IPS-15b (cell line): Measurements from ENCODE around the gene FAF1.

ENCODE experiments used
- H3K27me3 ChIP-seq: one replicate; pipeline ENCODE4 v1.6.1; 2013; ENCODE audit warnings: low read length; ENCODE audit not compliant: control insufficient read depth, insufficient read depth
- H3K36me3 ChIP-seq: one replicate; pipeline ENCODE4 v1.6.1; 2013; ENCODE audit warnings: low read length; ENCODE audit not compliant: control insufficient read depth, insufficient read depth
- H3K4me1 ChIP-seq: one replicate; pipeline ENCODE4 v1.6.1; 2013; ENCODE audit warnings: mild to moderate bottlenecking, low read length; ENCODE audit not compliant: control insufficient read depth, insufficient read depth
- H3K4me3 ChIP-seq: one replicate; pipeline ENCODE4 v1.5.1; 2013; ENCODE audit warnings: low read depth, low read length
- H3K9ac ChIP-seq: one replicate; pipeline ENCODE4 v1.6.1; 2013; ENCODE audit warnings: low read depth, mild to moderate bottlenecking, low read length
- H3K9me3 ChIP-seq: one replicate; pipeline ENCODE4 v1.6.1; 2013; ENCODE audit warnings: mild to moderate bottlenecking, low read length; ENCODE audit not compliant: control insufficient read depth, insufficient read depth

The FAF1 gene

DNA sequence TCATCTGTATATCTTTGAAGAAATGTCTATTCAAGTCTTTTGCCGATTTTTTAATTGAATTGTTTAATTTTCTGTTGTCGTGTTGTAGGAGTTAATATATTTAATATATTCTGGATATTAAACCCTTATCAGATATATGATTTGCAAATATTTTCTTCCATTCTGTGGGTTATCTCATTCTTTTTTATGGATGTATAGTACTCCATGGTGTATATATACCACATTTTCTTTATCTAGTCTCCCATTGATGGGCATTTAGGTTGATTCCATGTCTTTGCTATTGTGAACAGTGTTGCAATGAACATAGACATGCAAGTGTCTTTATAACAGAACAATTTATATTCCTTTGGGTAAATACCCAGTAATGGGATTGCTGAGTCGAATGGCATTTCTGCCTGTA is 436.5 kb downstream of the FAF1 start:
- H3K9ac ChIP-seq, result no peak overlapping the region
- no peaks in the 10 kb centered on the region for H3K36me3 ChIP-seq
- H3K4me3 ChIP-seq, result no peak overlapping the region
- H3K9me3 ChIP-seq, result no peaks in the 10 kb centered on the region
- no peaks in the 10 kb centered on the region for H3K27me3 ChIP-seq
- no peaks in the 10 kb centered on the region for H3K4me1 ChIP-seq

DNA sequence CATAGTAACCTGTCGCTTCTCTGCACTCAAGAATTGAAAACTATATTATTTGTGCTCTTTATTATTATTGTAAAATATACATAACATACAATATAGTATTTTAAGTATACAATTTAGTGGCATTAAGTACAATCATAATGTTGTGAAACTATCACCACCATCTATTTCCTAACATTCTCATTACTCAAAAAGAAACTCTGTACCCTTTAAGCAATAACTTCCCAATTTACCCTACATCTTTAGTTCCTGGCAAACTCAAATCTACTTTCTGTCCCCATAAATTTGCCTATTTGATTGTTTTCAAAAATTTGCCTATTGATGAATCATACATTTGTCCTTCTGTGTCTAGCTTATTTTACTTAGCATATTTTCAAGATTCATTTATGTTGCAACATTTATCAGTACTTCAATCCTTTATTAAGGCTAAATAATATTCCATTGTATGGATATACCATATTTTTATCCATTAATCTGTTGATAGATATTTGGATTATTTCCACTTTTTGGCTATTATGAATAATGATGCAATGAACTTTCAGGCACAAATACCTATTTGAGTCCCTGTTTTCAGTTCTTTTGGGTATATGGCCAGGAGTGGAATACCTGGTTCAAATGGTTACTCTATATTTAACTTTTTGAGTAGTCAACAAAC is 437.2 kb downstream of the FAF1 start:
- no peaks in the 10 kb centered on the region for H3K27me3 ChIP-seq
- no peaks in the 10 kb centered on the region for H3K4me1 ChIP-seq
- no peaks in the 10 kb centered on the region for H3K9me3 ChIP-seq
- H3K4me3 ChIP-seq, result no peak overlapping the region
- no peak overlapping the region for H3K9ac ChIP-seq
- no peaks in the 10 kb centered on the region for H3K36me3 ChIP-seq

- no peaks in the 10 kb centered on the region for H3K9me3 ChIP-seq
- no peaks in the 10 kb centered on the region for H3K36me3 ChIP-seq
- no peaks in the 10 kb centered on the region for H3K27me3 ChIP-seq
- no peaks in the 10 kb centered on the region for H3K4me1 ChIP-seq
- no peak overlapping the region for H3K4me3 ChIP-seq
- H3K9ac ChIP-seq, result no peak overlapping the region
Observed at GRCh38 chr1:50521703-50522102, 438.4 kb downstream of the FAF1 start.

DNA sequence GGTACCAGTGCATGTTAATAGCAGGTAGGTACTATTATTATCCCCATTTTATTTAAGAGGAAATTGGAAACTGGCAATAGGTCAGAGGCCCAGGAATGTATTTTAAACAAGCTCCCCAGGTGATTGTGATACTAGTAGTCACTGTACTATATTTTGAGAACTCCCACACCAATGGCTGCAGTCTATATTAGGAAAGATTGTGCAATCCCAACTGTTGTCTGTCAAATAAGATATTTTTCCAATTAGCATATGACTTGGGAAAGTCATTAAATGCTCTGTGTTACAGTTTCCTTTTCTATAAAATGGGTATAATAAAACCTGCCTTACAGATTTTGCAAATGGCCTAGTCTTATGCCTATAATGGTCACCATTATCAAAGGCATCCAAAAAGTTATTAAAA is 442.6 kb downstream of the FAF1 start:
- no peak overlapping the region for H3K4me3 ChIP-seq
- no peaks in the 10 kb centered on the region for H3K36me3 ChIP-seq
- H3K9me3 ChIP-seq, result no peaks in the 10 kb centered on the region
- no peaks in the 10 kb centered on the region for H3K27me3 ChIP-seq
- H3K9ac ChIP-seq, result no peak overlapping the region
- H3K4me1 ChIP-seq, result no peaks in the 10 kb centered on the region

DNA sequence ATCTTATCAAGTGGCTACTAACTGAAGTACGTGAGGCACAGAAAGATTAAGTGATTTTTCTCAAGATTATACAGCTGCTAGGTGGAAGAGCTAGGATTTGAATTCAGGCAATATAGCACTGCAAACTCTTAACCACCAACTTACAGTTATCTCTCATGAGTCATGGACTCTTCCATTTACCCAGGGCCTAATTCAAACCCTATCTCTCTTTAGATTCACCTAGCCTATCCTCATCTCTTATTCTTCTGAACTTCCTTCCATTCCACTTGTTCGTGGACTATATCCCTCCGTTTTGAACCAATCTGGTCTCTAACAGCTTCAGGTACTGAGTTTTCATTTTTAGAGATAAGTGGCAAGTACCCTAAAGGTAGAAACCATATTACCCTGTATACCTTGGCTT is 444.0 kb downstream of the FAF1 start:
- H3K4me1 ChIP-seq, result no peaks in the 10 kb centered on the region
- H3K36me3 ChIP-seq, result no peaks in the 10 kb centered on the region
- no peaks in the 10 kb centered on the region for H3K27me3 ChIP-seq
- H3K9ac ChIP-seq, result no peak overlapping the region
- H3K9me3 ChIP-seq, result no peaks in the 10 kb centered on the region
- H3K4me3 ChIP-seq, result no peak overlapping the region

GRCh38 chr1:50508040-50508586 is 452.0 kb downstream of the FAF1 start:
- Histone ChIP-seq H3K4me1 (no peaks in the 10 kb centered on the region), H3K27me3 (no peaks in the 10 kb centered on the region), H3K4me3 (no peak overlapping the region), H3K9ac (no peak overlapping the region), H3K9me3 (no peaks in the 10 kb centered on the region), H3K36me3 (no peaks in the 10 kb centered on the region)

DNA sequence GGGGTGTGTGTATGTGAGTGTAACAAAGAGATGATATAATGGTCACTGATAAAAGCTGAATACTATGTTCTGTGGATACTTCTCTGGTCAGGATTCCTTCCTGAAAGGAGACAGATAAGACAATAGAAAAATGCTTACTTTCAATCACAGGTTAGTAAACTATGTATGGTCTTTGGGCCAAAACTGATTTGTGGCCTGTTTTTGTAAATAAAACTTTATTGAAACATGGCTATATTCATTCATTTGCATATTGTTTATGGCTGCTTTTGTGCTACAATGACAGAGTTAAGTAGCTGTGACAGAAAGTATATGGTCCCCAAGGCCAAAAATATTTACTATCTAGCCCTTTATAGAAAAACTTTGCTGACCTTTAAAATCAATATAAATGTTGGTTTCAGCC is 454.6 kb downstream of the FAF1 start:
- Histone ChIP-seq H3K4me1 (no peaks in the 10 kb centered on the region), H3K36me3 (no peaks in the 10 kb centered on the region), H3K27me3 (no peaks in the 10 kb centered on the region), H3K9me3 (no peaks in the 10 kb centered on the region), H3K4me3 (no peak overlapping the region), H3K9ac (no peak overlapping the region)

DNA sequence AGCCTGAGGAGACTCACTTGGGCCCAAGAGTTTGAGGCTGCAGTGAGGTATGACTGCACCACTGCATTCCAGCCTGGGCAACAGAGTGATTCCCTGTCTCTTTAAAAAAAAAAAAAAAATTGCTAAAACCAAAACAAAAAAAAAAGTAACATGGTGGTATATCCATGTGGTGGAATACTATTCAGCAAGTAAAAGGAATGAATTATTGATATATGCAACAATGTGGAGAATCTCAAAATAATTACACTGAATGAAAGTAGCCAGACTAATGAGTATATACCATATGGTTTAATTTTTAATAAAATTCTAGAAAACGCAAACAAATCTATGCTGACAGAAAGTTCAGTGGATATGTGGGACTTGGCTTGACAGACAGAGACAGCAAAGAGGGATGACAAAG is 456.6 kb downstream of the FAF1 start:
- Histone ChIP-seq H3K9ac (no peak overlapping the region), H3K27me3 (no peaks in the 10 kb centered on the region), H3K36me3 (no peaks in the 10 kb centered on the region), H3K9me3 (no peaks in the 10 kb centered on the region), H3K4me1 (no peaks in the 10 kb centered on the region), H3K4me3 (no peak overlapping the region)

- Histone ChIP-seq H3K9ac (no peak overlapping the region), H3K36me3 (no peaks in the 10 kb centered on the region), H3K27me3 (no peaks in the 10 kb centered on the region), H3K4me3 (no peak overlapping the region), H3K4me1 (no peaks in the 10 kb centered on the region), H3K9me3 (no peaks in the 10 kb centered on the region)
Observed at GRCh38 chr1:50502147-50502546, 457.9 kb downstream of the FAF1 start.

DNA sequence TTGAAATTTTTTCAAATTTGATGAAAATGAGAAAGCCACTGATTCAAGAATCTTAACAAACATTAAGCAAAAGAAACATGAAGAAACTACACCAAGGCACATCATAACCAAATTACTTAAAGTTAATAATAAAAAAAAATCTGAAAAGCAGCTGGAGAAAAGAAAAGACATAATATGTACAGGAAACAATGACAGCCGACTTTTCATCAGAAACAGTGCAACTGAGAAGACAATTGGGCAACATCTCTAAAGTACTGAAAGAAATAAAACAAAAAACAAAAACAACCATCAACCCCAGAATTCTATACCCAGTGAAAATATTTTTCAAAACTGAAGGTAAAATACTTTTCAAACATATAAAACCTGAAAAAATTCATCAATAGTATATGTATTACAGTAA is 463.1 kb downstream of the FAF1 start:
- no peaks in the 10 kb centered on the region for H3K36me3 ChIP-seq
- H3K9ac ChIP-seq, result no peak overlapping the region
- no peaks in the 10 kb centered on the region for H3K27me3 ChIP-seq

DNA sequence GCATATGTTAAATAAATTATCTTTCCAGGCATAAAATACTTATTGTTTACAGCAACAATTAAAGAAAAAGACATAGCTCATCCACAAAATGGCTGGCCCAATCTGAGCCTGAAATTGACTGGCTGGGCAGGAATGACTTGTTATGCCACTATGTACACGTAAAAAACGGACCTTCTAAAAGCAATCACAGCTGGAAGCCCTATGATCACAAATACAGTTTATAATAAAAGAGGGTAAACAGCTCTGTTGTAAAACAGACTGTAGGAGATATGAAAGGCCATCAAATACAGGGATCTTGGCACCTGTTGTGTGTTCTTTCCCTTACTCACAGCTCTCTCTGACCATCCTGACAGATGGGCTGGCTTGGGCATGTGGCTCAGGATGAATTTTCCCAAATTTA is 466.4 kb downstream of the FAF1 start:
- Histone ChIP-seq H3K4me1 (no peaks in the 10 kb centered on the region), H3K4me3 (no peak overlapping the region), H3K9ac (no peak overlapping the region), H3K36me3 (no peaks in the 10 kb centered on the region), H3K9me3 (no peaks in the 10 kb centered on the region), H3K27me3 (no peaks in the 10 kb centered on the region)

More for the DNA sequence above, 463.1 kb downstream of the FAF1 start:
- Histone ChIP-seq H3K4me3 (no peak overlapping the region), H3K4me1 (no peaks in the 10 kb centered on the region), H3K9me3 (no peaks in the 10 kb centered on the region)

DNA sequence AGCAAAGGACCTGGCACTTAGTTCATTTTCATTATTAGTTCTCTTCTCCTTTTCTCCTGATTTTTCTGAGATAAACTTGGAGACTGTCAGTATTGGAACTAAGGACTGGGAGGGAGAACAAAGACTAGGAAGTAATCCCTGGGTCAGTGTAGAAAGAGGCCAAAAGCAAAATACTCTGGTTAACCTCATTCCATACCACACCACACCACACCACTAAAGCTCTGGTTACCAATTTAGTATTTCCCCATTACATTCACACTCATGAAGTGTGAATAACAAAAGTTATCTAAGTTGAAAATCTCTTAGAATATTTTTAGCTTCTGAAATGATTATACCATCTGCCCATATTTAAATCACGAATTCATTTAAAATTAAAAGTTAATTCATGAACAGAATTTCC is 467.9 kb downstream of the FAF1 start:
- no peaks in the 10 kb centered on the region for H3K9me3 ChIP-seq
- H3K27me3 ChIP-seq, result no peaks in the 10 kb centered on the region
- no peak overlapping the region for H3K4me3 ChIP-seq
- no peaks in the 10 kb centered on the region for H3K36me3 ChIP-seq
- H3K4me1 ChIP-seq, result no peaks in the 10 kb centered on the region
- no peak overlapping the region for H3K9ac ChIP-seq
